Nasal cavity respiratory epithelium epithelial cell of viscerocranial mucosa (primary cell): ENCODE results near the gene MC2R. TPM values are rescaled to one million over a fixed set of nuclear protein-coding genes. Genes with fewer than 3 reads are reported as not detected.

Source experiments
- total RNA-seq: library from RNA; depleted of rRNA; stranded (reverse); fragments of >200 nt; gene quantifications from 2 replicates; pipeline ENCODE4 v1.2.3, GENCODE V29; 2014

Gene MC2R
- not detected in 2 replicates for total RNA-seq

GRCh38 chr18:13915391-13915790 lies at the start of gene MC2R:
TSS of gene MC2R (minus strand) at chr18:13915536. CDS start at chr18:13885518, 30,018 bp downstream.

Other genes with a start within 250 kb of the MC2R start
- 56.7 and 98.0 TPM in 2 replicates for gene FAM210A, start 189.0 kb downstream of the MC2R start, total RNA-seq
- gene RNMT, start 188.9 kb downstream of the MC2R start, total RNA-seq, result 42.0 and 58.2 TPM in 2 replicates
- gene MC5R, start 91.4 kb downstream of the MC2R start, total RNA-seq, result not detected in 2 replicates
- 1.0 and 2.3 TPM in 2 replicates for gene ZNF519, start 216.9 kb upstream of the MC2R start, total RNA-seq